Mucosa of descending colon (tissue), 3 donors: ENCODE results near the gene CASP10. TPM values are rescaled to one million over a fixed set of nuclear protein-coding genes. Genes with fewer than 3 reads are reported as not detected.

Experiments used
- ATAC-seq: fragments of 200-7000 bp; cut with Tn5 transposase; one replicate; pipeline ENCODE4 v1.9.1; 2020; ENCODE audit warnings: mild to moderate bottlenecking, moderate library complexity
- DNase-seq, 3 donors: peaks; one replicate each; pipeline ENCODE4 v3.0.0-alpha.2; 2020
- H3K36me3 ChIP-seq: fragments of 200-600 bp; one replicate; pipeline ENCODE4 v1.8.0; 2021; ENCODE audit warnings: low read depth, mild to moderate bottlenecking
- H3K4me1 ChIP-seq: fragments of 200-600 bp; one replicate; pipeline ENCODE4 v1.8.0; 2021; ENCODE audit warnings: low read depth, mild to moderate bottlenecking
- H3K4me3 ChIP-seq: fragments of 200-600 bp; one replicate; pipeline ENCODE4 v1.8.0; 2021; ENCODE audit warnings: mild to moderate bottlenecking
- H3K9me3 ChIP-seq: fragments of 200-600 bp; one replicate; pipeline ENCODE4 v1.8.0; 2021; ENCODE audit warnings: mild to moderate bottlenecking
- intact Hi-C, 2 donors: fragments of 100-400 bp; cut with DNase I in 1 of 2; cut with micrococcal nuclease in 1 of 2; formaldehyde crosslinking; loops; one replicate each; pipeline versions ENCODE4 v1.11.0 to v1.11.1; 2022; cut with DNase I, micrococcal nuclease
- total RNA-seq, 3 donors: library from RNA; stranded (reverse); fragmentation: NEBNext Ultra II Directional in 2 of 3; extraction: Animal tissue kit (Norgen Biotek cat#: 25700) in 2 of 3; gene quantifications; one replicate each; pipeline versions ENCODE4 v1.2.1 to v1.2.4, GENCODE V29; 2021 to 2023
- TF ChIP-seq, protein P1 (sequence below): fragments of 200-600 bp; IDR thresholded peaks from one replicate; pipeline ENCODE4 v1.8.0; 2022; ENCODE audit warnings: antibody characterized with exemption, mild to moderate bottlenecking
- donor health status: DM: no; HTN: no; CAD: no; lungs with moderate emphysema.
- donor health status: DM: no; HTN: no; CAD: no.
- donor health status: DM: no; HTN: yes; CAD: no.

The CASP10 gene
- total RNA-seq, 3 donors from 2014 or later: 38.6 to 66.1 (median 58.5) TPM

DNA sequence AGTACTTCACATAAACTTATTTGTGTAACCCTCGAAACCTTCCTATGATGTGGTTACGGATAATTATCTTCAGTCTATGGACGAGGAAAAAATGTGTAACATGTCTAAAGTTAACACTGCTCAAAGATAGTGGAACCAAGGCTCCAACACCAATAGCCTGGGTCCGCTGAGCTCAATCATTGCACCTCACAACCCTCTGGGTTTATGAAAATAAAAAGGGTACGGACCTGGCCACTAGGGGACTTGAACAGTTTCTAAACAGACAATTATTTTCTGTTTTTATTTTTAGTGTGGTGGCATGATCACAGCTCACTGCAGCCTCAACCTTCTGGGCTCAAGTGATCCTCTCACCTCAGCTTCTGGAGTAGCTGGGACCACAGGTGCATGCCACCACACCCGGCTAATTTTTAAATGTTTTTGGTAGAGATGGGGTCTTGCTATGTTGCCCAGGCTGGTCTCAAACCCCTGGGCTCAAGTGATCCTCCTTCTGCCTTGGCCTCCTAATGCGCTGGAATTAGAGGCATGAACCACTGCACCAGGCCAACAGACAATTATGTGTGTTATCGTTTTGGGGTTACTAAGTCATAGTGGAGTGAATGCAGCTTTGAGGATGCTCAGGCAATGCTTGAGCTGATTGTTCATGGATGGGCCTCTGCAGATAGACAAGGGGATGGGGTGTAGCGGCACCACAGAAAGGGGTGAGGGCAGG lies 87.5 kb downstream of the CASP10 start:
- intact Hi-C loops: no loop called here
- Histone ChIP-seq H3K4me3 (no peak overlapping the region), H3K4me1 (no peaks in the 10 kb centered on the region), H3K9me3 (no peaks in the 10 kb centered on the region), H3K36me3 (no peaks in the 10 kb centered on the region)
- DNase-seq (no peak), ATAC-seq (no peak)
- TF ChIP-seq, protein P1, sequence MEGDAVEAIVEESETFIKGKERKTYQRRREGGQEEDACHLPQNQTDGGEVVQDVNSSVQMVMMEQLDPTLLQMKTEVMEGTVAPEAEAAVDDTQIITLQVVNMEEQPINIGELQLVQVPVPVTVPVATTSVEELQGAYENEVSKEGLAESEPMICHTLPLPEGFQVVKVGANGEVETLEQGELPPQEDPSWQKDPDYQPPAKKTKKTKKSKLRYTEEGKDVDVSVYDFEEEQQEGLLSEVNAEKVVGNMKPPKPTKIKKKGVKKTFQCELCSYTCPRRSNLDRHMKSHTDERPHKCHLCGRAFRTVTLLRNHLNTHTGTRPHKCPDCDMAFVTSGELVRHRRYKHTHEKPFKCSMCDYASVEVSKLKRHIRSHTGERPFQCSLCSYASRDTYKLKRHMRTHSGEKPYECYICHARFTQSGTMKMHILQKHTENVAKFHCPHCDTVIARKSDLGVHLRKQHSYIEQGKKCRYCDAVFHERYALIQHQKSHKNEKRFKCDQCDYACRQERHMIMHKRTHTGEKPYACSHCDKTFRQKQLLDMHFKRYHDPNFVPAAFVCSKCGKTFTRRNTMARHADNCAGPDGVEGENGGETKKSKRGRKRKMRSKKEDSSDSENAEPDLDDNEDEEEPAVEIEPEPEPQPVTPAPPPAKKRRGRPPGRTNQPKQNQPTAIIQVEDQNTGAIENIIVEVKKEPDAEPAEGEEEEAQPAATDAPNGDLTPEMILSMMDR: no peak

DNA sequence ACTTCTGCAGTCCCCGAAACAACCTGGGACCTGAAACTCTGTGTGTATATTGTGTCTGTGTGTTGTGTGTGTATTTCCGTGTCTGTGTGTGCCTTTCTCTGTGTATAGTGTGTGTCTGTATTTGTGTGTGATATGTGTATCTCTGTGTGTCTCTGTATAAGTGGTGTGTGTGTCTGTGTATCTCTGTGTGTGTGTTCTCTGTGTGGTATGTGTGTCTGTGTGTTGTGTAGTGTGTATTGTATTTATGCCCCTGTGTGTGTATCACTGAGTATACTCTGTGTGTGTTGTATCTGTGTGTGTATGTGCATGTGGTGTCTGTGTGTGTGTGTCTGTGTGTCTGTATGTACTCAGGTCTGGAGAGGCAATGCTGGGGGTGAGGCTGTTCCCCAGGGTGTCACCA lies 89.0 kb downstream of the CASP10 start:
- Histone ChIP-seq H3K9me3 (no peaks in the 10 kb centered on the region), H3K36me3 (no peaks in the 10 kb centered on the region), H3K4me3 (no peak overlapping the region), H3K4me1 (no peaks in the 10 kb centered on the region)
- ATAC-seq (no peak), DNase-seq (no peak)
- intact Hi-C loops: no loop called here
- TF ChIP-seq, protein P1: no peak

DNA sequence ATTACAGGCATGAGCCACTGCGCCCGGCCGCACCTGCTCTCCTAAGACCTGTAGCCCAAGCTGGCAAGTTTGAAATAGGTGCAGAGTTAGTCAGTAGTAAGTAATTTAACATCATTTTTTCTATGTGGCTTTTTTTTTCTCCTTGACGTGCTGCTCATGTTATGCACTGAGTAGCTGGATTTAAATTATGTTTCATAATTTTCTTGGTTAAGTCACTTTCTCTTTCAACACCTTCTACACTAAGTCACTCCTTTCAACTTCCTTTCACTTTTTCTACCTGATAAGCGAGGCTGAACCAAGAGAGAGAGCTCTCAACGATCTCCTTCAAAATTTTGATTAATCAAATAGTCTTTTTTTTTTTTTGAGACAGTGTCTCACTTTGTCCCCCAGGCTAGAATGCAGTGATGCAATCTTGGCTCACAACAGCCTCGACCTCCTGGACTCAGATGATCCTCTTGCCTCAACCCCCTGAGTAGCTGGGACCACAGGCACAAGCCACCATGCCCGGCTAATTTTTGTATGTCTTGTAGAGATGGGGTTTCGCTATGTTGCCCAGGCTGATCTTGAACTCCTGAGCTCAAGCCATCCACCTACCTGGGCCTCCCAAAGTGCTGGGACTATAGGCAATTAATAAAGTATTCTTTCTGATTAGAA lies 90.5 kb downstream of the CASP10 start:
- ATAC-seq (no peak), DNase-seq (no peak)
- Histone ChIP-seq H3K36me3 (no peaks in the 10 kb centered on the region), H3K4me3 (no peak overlapping the region), H3K9me3 (no peaks in the 10 kb centered on the region), H3K4me1 (no peaks in the 10 kb centered on the region)
- intact Hi-C loops: no loop called here
- TF ChIP-seq, protein P1: no peak

DNA sequence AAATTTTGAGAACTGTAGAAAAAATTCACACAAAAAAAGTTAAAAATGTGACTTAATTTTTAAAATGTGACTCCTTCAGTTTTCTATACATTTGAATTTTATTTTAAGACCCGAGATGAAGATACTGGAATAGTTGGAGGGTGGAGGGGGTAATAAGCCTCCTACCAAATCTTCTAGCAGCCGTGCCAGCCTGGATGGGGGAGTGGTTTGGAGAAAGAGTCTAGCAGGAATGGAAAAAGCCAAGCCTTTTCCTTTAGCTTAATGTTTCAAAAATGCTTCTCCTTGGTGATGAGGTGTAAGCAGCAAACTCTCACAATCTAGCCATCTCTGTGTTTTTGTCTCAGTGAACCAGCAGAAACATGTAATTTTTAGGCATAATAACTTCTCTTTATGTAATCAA lies 92.1 kb downstream of the CASP10 start:
- ATAC-seq: no peak
- TF ChIP-seq, protein P1: no peak
- no peaks in the 10 kb centered on the region for H3K9me3 ChIP-seq
- H3K36me3 ChIP-seq: no peaks in the 10 kb centered on the region
- no peak overlapping the region for H3K4me3 ChIP-seq
- intact Hi-C loops: no loop called here
- DNase-seq: no peak
- H3K4me1 ChIP-seq: no peaks in the 10 kb centered on the region

DNA sequence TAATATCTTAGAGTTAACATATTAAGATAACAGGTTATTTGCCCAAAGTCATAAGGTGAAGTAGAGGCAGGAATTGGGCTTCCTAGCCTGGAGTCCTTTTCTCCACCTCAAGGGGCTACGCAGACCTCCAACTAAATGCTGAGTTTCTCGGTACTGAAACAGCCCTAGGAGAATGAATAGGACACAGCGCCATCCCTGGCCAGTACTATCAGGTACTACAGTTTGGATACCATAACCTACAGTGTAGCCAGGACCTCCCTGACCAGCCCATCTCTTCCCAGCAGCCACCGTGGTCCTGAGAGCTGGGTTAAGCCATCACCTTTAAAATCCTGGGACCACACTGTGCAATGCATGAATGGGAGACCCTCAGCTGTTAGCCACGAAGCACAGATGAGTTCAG lies 93.0 kb downstream of the CASP10 start:
- intact Hi-C loops: no loop called here
- H3K4me3 ChIP-seq: no peak overlapping the region
- no peak for DNase-seq
- TF ChIP-seq, protein P1: no peak
- no peaks in the 10 kb centered on the region for H3K4me1 ChIP-seq
- H3K9me3 ChIP-seq: no peaks in the 10 kb centered on the region
- no peaks in the 10 kb centered on the region for H3K36me3 ChIP-seq
- no peak for ATAC-seq
